HepG2 (cell line): ENCODE measurements around the gene SRGAP3. TPM values are rescaled to one million over a fixed set of nuclear protein-coding genes. Genes with fewer than 3 reads are reported as not detected.

Experiments used
- ATAC-seq: fragments of 200-7000 bp; cut with Tn5 transposase; 3 replicates; pipeline ENCODE4 v1.9.1; 2020; ENCODE audit warnings: mild to moderate bottlenecking, moderate library complexity
- BruUV-seq: library from RNA; stranded (reverse); fragments of 400-500 nt; replicated peaks from 2 replicates; lab custom pipeline; 2021; lab: Mats Ljungman, UMichigan
- CTCF ChIA-PET: fragments of 300-600 bp; formaldehyde crosslinking; extraction: SDS; loops from one replicate; lab custom pipeline; 2021; ENCODE audit warnings: low total read pairs, inconsistent platforms, low intra/inter-chr PET ratio; lab: Yijun Ruan, JAX
- POLR2A ChIA-PET: fragments of 350-600 bp; sonication (Branson Sonifier 250); formaldehyde crosslinking; loops from one replicate; lab custom pipeline; 2020; ENCODE audit warnings: antibody characterized with exemption, inconsistent platforms; lab: Yijun Ruan, JAX
- DNase-seq: peaks from one replicate; pipeline ENCODE4 v3.0.0-alpha.2; 2015; ENCODE audit warnings: low spot score
- FAIRE-seq: peaks from 3 replicates; lab custom pipeline; 2011; peaks lifted over from hg19 to GRCh38; lab: Jason Lieb, UNC
- H2AFZ ChIP-seq: one replicate; pipeline ENCODE4 v1.6.1; 2011; ENCODE audit warnings: low read length, inconsistent platforms
- H3K27ac ChIP-seq: fragments of 300-600 bp; 3 replicates; pipeline ENCODE4 v1.8.0; 2011; ENCODE audit warnings: mixed run types, mild to moderate bottlenecking, mixed read lengths, low read length, inconsistent platforms; ENCODE audit not compliant: insufficient read depth; ENCODE audit errors: extremely low read length
- H3K27me3 ChIP-seq, 2 experiments: fragments of 200-600 bp in 1 of 2; 2 replicates in 1 of 2; 3 replicates in 1 of 2; pipeline versions ENCODE4 v1.6.0 to v1.8.0; 2011; ENCODE audit warnings: low read length in 2 of 2, mild to moderate bottlenecking in 2 of 2, moderate library complexity in 2 of 2, inconsistent platforms in 1 of 2; ENCODE audit not compliant: insufficient read depth in 2 of 2, control insufficient read depth in 1 of 2
- H3K36me3 ChIP-seq, 2 experiments: fragments of 200-600 bp in 1 of 2; replicated peaks in 1 of 2; 2 replicates in 1 of 2; 3 replicates in 1 of 2; pipeline versions ENCODE4 v1.5.1 to v1.8.0; 2011; ENCODE audit warnings: low read length in 2 of 2, inconsistent platforms in 1 of 2; ENCODE audit not compliant: insufficient read depth in 2 of 2, control insufficient read depth in 1 of 2
- H3K4me1 ChIP-seq: 2 replicates; pipeline ENCODE4 v1.5.1; 2012; ENCODE audit warnings: low read length, inconsistent platforms; ENCODE audit not compliant: insufficient read depth
- H3K4me2 ChIP-seq: 2 replicates; pipeline ENCODE4 v1.6.0; 2011; ENCODE audit warnings: low read depth, low read length, inconsistent platforms
- H3K4me3 ChIP-seq, 3 experiments: fragments of 200-600 bp in 1 of 3; sonication (generic), shearing (Covaris generic) in 1 of 3; replicated peaks in 1 of 3; 2 replicates each; pipeline ENCODE4 v1.5.1; 2011 to 2016; ENCODE audit warnings: low read length in 3 of 3, inconsistent platforms in 2 of 3, low read depth in 2 of 3, mild to moderate bottlenecking in 2 of 3, control low read depth in 1 of 3, mixed read lengths in 1 of 3; ENCODE audit not compliant: insufficient read depth in 1 of 3
- H3K79me2 ChIP-seq: one replicate; pipeline ENCODE4 v1.6.1; 2011; ENCODE audit warnings: low read length, inconsistent platforms; ENCODE audit not compliant: insufficient read depth
- H3K9ac ChIP-seq: 2 replicates; pipeline ENCODE4 v1.6.0; 2011; ENCODE audit warnings: mild to moderate bottlenecking, low read depth, low read length, inconsistent platforms; ENCODE audit not compliant: insufficient read depth
- H3K9me3 ChIP-seq: 2 replicates; pipeline ENCODE4 v1.5.1; 2012; ENCODE audit warnings: mild to moderate bottlenecking, low read length
- H4K20me1 ChIP-seq: 2 replicates; pipeline ENCODE4 v1.6.0; 2011; ENCODE audit warnings: inconsistent platforms, mild to moderate bottlenecking, low read length, moderate library complexity; ENCODE audit not compliant: insufficient read depth
- CEBPB ChIP-seq: IDR thresholded peaks from 2 replicates; pipeline ENCODE4 v1.6.1; 2011; ENCODE audit warnings: low read depth, low read length, improper control_type of control experiment, borderline replicate concordance
- MXD4 ChIP-seq: IDR thresholded peaks from 2 replicates; pipeline ENCODE4 v1.6.1; 2016; ENCODE audit warnings: mild to moderate bottlenecking, missing biosample characterization, missing genetic modification reagents
- SMYD3 ChIP-seq: sonication (generic); formaldehyde crosslinking; IDR thresholded peaks from 2 replicates; pipeline ENCODE4 v1.8.1; 2023; ENCODE audit warnings: mild to moderate bottlenecking, missing genetic modification reagents
- ZNF318 ChIP-seq: sonication (generic); formaldehyde crosslinking; IDR thresholded peaks from 2 replicates; pipeline ENCODE4 v1.4.0; 2020; ENCODE audit warnings: mild to moderate bottlenecking, missing genetic modification reagents
- ZNF850 ChIP-seq: sonication (generic); formaldehyde crosslinking; conservative IDR thresholded peaks from 2 replicates; pipeline ENCODE4 v1.9.0; 2021; ENCODE audit warnings: mild to moderate bottlenecking, missing genetic modification reagents
- ZNF883 ChIP-seq: sonication (generic); formaldehyde crosslinking; IDR thresholded peaks from 2 replicates; pipeline ENCODE4 v1.5.1; 2020; ENCODE audit warnings: mild to moderate bottlenecking, missing genetic modification reagents; ENCODE audit errors: not compliant biosample characterization
- ZSCAN12 ChIP-seq: sonication (generic); formaldehyde crosslinking; IDR thresholded peaks from 2 replicates; pipeline ENCODE4 v1.9.0; 2021; ENCODE audit warnings: mild to moderate bottlenecking, missing genetic modification reagents
- WGBS: methylation state at CpG from one replicate; pipeline ENCODE4 v1.1.6; 2017; ENCODE audit warnings: low lambda C conversion rate; 5-methylcytosine and 5-hydroxymethylcytosine counted together
- in situ Hi-C: cut with HindIII; loops from 2 replicates; pipeline ENCODE4 v1.10.0; 2017; ENCODE audit warnings: low pct_unique_long_range_greater_than_20kb; ENCODE audit not compliant: extremely low pct_ligation_motif_present
- intact Hi-C: fragments of 100-400 bp; cut with micrococcal nuclease; formaldehyde crosslinking; loops from one replicate; pipeline ENCODE4 v1.10.0; 2022; ENCODE audit not compliant: unreplicated experiment
- polyA plus RNA-seq, 8 experiments: library from polyadenylated mRNA; depleted of rRNA in 3 of 8; stranded (reverse) in 7 of 8; unstranded in 1 of 8; fragments of >200 nt; fragmentation: Illumina TruSeq in 4 of 8; extraction: Trizol in 4 of 8; gene quantifications; 2 replicates each; pipeline versions ENCODE4 v1.2.1 to v1.2.3, GENCODE V29; 2011 to 2016; ENCODE audit warnings: low read depth in 4 of 8, missing spikeins in 1 of 8, mixed read lengths in 1 of 8; ENCODE audit not compliant: insufficient read depth in 1 of 8
- total RNA-seq, 5 experiments: library from RNA; depleted of rRNA; stranded (reverse); fragments of >200 nt; fragmentation: Illumina TruSeq; extraction: Trizol; gene quantifications; 2 replicates each; pipeline ENCODE4 v1.2.3, GENCODE V29; 2016; ENCODE audit warnings: low read depth in 1 of 5

Gene SRGAP3
- total and polyA plus RNA-seq, 2 of the 13 experiments (the other 11 are each of a cell fraction or from before 2014, with no cell fraction given) = 1.2 to 1.4 TPM

GRCh38 chr3:9175421-9175820 is 74.0 kb downstream of the SRGAP3 start (continued):
- no peak for TF ChIP-seq ZNF318 (CRISPR knock-in tag)

- in situ Hi-C loops (no loop called here), intact Hi-C loops (no loop called here)
- H3K4me3 ChIP-seq = no peak overlapping the region
- TF ChIP-seq MXD4 (no peak), SMYD3 (no peak), ZNF883 (CRISPR knock-in tag) (no peak), ZNF850 (no peak), CEBPB (peak; percentile 51; the same call in 1 of the 2 replicates), ZSCAN12 (CRISPR knock-in tag) (no peak)
- no peaks in the 10 kb centered on the region for H4K20me1 ChIP-seq
- peak; percentile 13; the same call in 2 of the 3 replicates for ATAC-seq
- FAIRE-seq = no peak
- BruUV-seq = no TSS peak
- H3K9me3 ChIP-seq = no peaks in the 10 kb centered on the region
- no peaks in the 10 kb centered on the region; a peak in 3 of 5 replicates for H3K27me3 ChIP-seq
- WGBS = 41% methylated on average over 5 of the region's 5 CpGs
- ChIA-PET CTCF (no interaction called here), POLR2A (no interaction called here)
- no peak overlapping the region for H3K9ac ChIP-seq
- no peaks in the 10 kb centered on the region for H3K79me2 ChIP-seq
- DNase-seq = no peak
- no peak overlapping the region for H2AFZ ChIP-seq
- peaks cover 19% of the 10 kb centered on the region for H3K4me1 ChIP-seq
- peak overlapping the region; percentile 56; the same call in 1 of the 2 replicates for H3K4me2 ChIP-seq
- H3K36me3 ChIP-seq = no peaks in the 10 kb centered on the region
- no peak overlapping the region for H3K27ac ChIP-seq
Observed at GRCh38 chr3:9173445-9173844, 76.0 kb downstream of the SRGAP3 start.
